ENCODE data around the gene GTF2B.

DNA sequence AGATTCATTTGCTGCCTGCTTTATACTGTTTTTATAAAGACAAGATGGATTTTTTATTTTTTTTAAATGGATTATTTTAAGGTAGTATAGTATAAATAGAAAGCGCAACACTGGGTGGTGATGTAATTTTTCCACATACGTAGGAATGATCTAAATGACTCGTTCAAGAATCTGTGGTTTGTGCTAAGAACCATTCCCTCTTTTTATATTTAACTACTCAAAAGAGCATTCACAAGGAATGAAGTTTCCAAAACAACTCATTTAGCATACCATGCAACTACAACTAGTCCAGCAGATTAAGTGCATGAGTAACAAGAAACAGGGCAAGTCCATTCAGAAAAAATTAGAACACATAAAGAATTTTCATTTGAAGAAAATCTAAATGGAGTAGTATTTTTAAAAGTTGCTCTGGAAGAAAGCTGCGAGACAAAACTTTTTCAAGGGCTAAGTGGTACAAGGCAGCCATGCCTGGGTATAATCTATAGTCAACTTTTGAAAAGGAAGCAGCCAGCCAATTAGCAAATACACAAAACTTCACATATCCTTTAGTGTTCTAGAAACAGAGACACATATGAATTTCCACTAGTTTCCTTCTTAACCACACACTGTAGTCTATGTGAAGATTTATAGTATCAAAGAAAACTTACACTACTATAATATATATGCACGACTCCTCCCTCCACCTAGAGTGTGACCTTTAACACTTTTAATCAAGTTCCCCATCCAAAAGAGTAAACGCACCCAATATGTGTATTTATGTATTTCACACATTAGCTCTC lies 23.4 kb downstream of the GTF2B start:
- no peak for TF ChIP-seq CTCF (IDR thresholded peaks at IDR 0.05)
- no peak for TF ChIP-seq POLR2A (IDR thresholded peaks at IDR 0.05)
